ENCODE measurements around the gene SNX17. TPM values are rescaled to one million over a fixed set of nuclear protein-coding genes. Genes with fewer than 3 reads are reported as not detected.
"Not testable (repeated sequence)": the region's sequence is repeated elsewhere in the genome, so short reads cannot be mapped to it uniquely, and the experiment has no call there.

The SNX17 gene
- total RNA-seq, 2 experiments from 2014 or later = 113 to 116 TPM

DNA sequence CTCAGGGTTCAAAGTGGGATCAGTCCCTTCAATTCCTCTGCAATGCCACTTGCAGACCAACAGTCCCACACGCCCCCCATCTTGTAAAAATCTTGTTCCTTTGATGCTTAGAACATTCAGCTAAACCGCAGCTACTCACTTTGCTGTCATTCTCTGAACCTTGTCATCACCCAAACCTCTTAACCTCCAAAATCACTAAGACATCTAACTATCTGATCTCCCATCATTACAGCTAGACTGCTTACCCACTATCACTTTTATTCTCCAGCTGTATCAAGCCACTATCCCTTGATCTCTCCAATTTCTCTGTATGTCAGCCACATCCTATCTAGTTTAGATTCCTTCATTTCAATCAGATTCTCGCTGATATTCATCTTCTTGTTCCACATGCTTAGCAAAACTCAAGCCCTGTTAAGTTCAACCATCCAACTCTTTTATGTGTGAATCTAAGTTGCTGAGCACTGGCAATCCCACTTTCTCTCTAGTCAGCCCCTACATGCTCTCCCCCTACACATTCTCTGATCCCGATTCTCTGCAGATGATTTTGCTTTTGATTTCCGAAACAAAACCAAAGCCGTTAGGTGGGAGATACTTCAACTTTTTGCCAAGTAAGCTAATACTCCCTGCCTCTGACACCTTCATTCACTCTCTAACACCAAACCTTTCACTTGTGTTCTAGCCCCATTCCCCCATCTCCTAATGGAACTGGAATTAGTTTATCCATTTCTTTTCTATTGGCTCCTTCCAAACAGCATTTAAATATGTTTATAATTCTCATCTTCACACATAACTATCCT lies 18.4 kb upstream of the SNX17 start:
- Mint-ChIP-seq H3K27me3 (no peaks in the 10 kb centered on the region), H3K36me3 (peaks cover 14% of the 10 kb centered on the region), H3K9me3 (no peaks in the 10 kb centered on the region), H3K4me3 (peak overlapping the region; percentile 35), H3K4me1 (peaks cover 30% of the 10 kb centered on the region), H3K27ac (peak overlapping the region; percentile 64)
- POLR2A ChIA-PET = interaction anchor here (1.0 to 2.9 kb wide), 6 partner anchors 10 to 276 kb away, joined by 3 to 9 read pairs (median 4); partner anchors contain the start of genes MPV17, PPM1G and ZNF513
- DNase-seq = no peak
- peak; percentile 27 for ATAC-seq (ENCODE audit: low read depth)

DNA sequence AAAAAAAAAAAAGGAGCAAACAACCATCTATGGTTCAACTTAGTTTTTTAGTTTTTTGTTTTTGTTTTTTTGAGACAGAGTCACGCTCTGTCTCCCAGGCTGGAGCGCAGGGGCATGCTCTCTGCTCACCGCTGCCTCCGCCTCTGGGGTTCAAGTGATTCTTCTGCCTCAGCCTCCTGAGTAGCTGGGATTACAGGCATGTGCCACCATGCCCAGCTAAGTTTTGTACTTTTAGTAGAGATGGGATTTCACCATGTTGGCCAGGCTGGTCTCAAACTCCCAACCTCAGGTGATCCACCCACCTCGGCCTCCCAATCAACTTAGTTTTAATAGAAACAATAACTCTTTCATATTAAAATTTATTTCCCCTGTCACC lies 17.0 kb upstream of the SNX17 start:
- POLR2A ChIA-PET = interaction anchor here (0.6 to 2.9 kb wide), 5 partner anchors 16 to 60 kb away, joined by 4 to 9 read pairs (median 6); partner anchors contain the start of genes EIF2B4, MPV17, PPM1G and SNX17
- not testable (repeated sequence) for H3K27ac Mint-ChIP-seq; H3K9me3 Mint-ChIP-seq; ATAC-seq (ENCODE audit: low read depth); H3K27me3 Mint-ChIP-seq; H3K4me3 Mint-ChIP-seq; DNase-seq
- Mint-ChIP-seq H3K4me1 (peaks cover 38% of the 10 kb centered on the region), H3K36me3 (peaks cover 10% of the 10 kb centered on the region)

DNA sequence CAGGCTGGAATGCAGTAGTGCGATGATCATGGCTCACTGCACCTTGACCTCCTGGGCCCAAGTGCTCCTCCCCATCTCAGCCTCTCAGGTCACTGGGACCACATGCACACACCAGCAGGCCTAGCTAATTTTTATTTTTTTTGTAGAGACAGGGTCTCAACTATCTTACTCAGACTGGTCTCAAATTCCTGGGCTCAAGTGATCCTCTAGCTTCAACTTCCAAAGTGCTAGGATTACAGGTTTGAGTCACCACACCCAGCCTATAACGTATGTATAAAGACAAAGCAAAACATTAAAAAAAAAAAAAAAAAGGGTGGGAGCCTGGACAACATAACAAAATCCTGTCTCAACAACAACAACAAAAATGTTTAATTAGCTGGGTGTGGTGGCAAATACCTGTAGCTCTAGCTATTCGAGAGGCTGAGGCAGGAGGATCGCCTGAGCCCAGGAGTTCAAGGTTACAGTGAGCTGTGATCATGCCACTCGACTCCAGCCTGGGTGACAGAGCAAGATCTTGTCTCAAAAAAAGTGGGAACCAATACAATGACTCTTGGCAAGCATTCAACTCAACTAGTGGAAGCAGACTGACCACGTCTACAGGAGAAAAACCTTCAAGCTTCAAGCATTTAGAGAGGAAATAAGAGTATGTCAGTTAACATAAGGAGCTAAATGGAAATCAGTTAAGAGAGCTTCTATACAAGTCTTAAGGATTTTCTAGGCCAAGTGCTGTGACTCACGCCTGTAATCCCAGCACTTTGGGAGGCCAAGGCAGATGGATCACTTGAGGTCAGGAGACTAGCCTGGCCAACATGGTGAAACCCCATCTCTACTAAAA lies 16.4 kb upstream of the SNX17 start:
- DNase-seq (no peak), ATAC-seq (ENCODE audit: low read depth) (no peak)
- Mint-ChIP-seq H3K27me3 (no peaks in the 10 kb centered on the region), H3K27ac (peak overlapping the region; percentile 52), H3K4me1 (peaks cover 41% of the 10 kb centered on the region), H3K36me3 (peaks cover 13% of the 10 kb centered on the region), H3K9me3 (no peaks in the 10 kb centered on the region), H3K4me3 (peak overlapping the region; percentile 51)
- POLR2A ChIA-PET = interaction anchor here (0.6 to 2.9 kb wide), 8 partner anchors 8 to 309 kb away, joined by 3 to 9 read pairs (median 4); partner anchors contain the start of genes EIF2B4, MPV17, PPM1G and SNX17

DNA sequence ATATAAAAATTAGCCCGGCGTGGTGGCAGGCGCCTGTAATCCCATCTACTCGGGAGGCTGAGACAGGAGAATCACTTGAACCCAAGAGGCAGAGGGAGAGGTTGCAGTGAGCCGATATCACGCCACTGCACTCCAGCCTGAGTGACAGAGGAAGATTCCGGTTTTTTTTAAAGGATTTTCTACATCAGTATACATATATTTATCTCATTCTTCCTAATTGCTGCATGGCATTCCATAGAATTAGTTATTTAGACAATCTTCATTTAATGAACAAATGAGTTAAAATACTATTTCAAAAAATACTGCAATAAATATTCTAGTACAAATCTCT lies 15.9 kb upstream of the SNX17 start:
- H3K4me1 Mint-ChIP-seq = peaks cover 41% of the 10 kb centered on the region
- no peak for DNase-seq
- H3K4me3 Mint-ChIP-seq = peak overlapping the region; percentile 51
- peaks cover 11% of the 10 kb centered on the region for H3K36me3 Mint-ChIP-seq
- no peaks in the 10 kb centered on the region for H3K9me3 Mint-ChIP-seq
- no peak overlapping the region for H3K27ac Mint-ChIP-seq
- H3K27me3 Mint-ChIP-seq = no peaks in the 10 kb centered on the region
- POLR2A ChIA-PET = interaction anchor here (0.6 to 2.9 kb wide), 6 partner anchors 9 to 309 kb away, joined by 3 to 9 read pairs (median 4); partner anchors contain the start of genes EIF2B4, MPV17, PPM1G and SNX17
- no peak for ATAC-seq (ENCODE audit: low read depth)

DNA sequence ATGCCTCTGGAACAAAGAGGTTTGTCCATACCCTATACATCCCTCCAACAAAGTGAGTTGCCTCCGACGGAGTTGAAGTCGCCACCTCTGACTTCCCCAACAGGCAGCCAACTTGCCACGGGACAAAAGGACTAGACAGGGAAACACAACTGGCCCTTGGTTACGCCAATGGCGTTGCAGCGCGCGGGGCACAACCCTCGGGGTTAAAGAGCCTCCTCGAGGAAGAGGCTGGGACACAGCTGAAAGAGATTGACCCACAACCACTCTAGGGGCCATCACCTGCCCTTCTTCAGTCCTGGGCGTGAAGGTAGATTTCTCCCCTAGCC lies 14.4 kb upstream of the SNX17 start:
- POLR2A ChIA-PET = interaction anchor here (1.0 to 2.9 kb wide), 6 partner anchors 10 to 73 kb away, joined by 4 to 48 read pairs (median 11); partner anchors contain the start of genes EIF2B4, MPV17, NRBP1 and PPM1G
- ATAC-seq (ENCODE audit: low read depth) (peak; percentile 43), DNase-seq (no peak)
- Mint-ChIP-seq H3K4me3 (peak overlapping the region; percentile 97), H3K4me1 (peaks cover 37% of the 10 kb centered on the region), H3K36me3 (peaks cover 9% of the 10 kb centered on the region), H3K27ac (peak overlapping the region; percentile 99), H3K27me3 (no peaks in the 10 kb centered on the region), H3K9me3 (no peaks in the 10 kb centered on the region)

DNA sequence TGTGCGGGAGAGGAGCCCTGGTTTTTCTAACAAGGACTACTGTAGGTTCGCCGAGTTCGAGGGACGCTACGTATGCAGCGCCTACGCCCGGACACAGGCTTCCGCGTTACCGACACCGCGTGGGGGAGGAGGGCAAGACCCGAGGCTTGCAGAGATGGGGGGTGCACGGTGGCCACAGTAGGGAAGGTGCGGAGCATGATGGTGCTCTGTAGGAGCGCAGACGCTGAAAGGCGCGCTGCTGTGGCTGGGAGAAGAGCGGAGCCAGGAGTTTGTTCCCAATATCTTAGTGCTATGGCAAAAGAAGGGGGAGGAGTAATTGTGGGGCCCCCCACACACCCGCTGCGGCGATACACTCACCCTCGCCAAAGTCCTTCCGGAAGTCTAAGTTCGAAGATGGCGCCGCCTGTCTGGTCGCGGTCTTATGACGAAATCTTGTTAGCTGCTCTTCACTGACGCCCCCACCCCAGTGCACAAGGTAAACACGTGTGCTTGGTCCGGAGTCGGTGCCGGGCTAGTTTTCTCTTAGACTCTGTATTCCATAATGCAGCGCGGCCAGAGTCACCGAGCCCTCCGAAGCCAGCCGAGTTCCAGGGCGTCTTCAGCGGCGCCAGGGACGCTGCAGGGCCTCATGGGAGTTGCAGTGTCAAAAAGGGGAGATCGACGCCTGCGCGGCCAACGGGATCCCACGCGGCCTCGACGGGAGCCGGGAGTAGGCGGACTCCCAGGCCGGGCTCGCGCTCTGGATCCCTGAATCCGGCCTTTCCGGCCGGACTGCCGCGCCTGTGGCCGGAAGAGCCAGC lies 13.8 kb upstream of the SNX17 start, which contains the start of gene GTF3C2:
GTF3C2 (minus strand) TSS at position 383 of the 800 bp plus-strand sequence. CDS start 13,210 bp downstream, outside the sequence.
- peaks cover 34% of the 10 kb centered on the region for H3K4me1 Mint-ChIP-seq
- peak within 1 kb of the TSS; percentile 97 for H3K4me3 Mint-ChIP-seq
- ATAC-seq (ENCODE audit: low read depth) (peak; percentile 80), DNase-seq (peak; percentile 88)
- H3K27me3 Mint-ChIP-seq = no peaks in the 10 kb centered on the region
- peaks cover 9% of the 10 kb centered on the region for H3K36me3 Mint-ChIP-seq
- POLR2A ChIA-PET = interaction anchor here (0.7 to 2.9 kb wide), 8 partner anchors 9 to 306 kb away, joined by 3 to 48 read pairs (median 8); partner anchors contain the start of genes EIF2B4, MPV17, NRBP1 and PPM1G
- H3K9me3 Mint-ChIP-seq = no peaks in the 10 kb centered on the region
- H3K27ac Mint-ChIP-seq = peak within 1 kb of the TSS; percentile 99

DNA sequence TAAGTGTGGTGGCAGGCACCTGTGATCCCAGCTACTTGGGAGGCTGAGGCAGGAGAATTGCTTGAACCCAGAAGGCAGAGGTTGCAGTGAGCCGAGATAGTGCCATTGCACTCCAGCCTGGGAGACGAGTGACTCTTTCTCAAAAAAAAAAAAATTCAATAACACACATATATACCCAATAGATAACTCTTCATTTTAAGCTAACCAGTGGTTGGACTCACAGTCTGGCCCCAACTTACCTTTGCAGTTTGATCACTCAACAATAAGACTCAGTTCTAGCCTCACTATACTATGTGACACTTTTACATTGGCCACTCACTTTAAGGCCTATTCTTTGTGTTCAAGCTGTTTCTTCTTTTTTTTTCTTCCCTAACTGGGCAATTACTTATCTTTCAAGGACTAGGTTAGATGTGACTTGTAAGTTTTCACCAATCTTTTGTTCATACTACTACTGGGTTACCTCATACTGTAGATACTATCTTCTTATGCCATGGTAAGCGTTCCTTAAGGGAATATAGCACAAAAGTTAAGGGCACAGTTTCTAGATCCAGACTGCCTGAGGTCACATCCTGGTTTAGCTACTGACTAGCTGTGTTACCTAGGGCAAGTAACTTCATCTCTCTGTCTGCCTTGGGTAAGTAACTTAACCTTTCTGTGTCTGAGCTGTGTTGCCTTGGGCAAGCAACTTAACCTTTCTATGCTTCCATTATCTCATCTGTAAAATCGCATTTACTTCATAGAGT lies 7.6 kb upstream of the SNX17 start:
- H3K9me3 Mint-ChIP-seq = no peaks in the 10 kb centered on the region
- peaks cover 11% of the 10 kb centered on the region for H3K4me1 Mint-ChIP-seq
- DNase-seq = no peak
- peaks cover 16% of the 10 kb centered on the region for H3K36me3 Mint-ChIP-seq
- ATAC-seq (ENCODE audit: low read depth) = no peak
- no peak overlapping the region for H3K4me3 Mint-ChIP-seq
- H3K27ac Mint-ChIP-seq = peak overlapping the region; percentile 1
- H3K27me3 Mint-ChIP-seq = no peaks in the 10 kb centered on the region
- POLR2A ChIA-PET = interaction anchor here (0.7 to 1.4 kb wide), 2 partner anchors 11 to 455 kb away, joined by 3 to 4 read pairs; no protein-coding TSS in a partner anchor

DNA sequence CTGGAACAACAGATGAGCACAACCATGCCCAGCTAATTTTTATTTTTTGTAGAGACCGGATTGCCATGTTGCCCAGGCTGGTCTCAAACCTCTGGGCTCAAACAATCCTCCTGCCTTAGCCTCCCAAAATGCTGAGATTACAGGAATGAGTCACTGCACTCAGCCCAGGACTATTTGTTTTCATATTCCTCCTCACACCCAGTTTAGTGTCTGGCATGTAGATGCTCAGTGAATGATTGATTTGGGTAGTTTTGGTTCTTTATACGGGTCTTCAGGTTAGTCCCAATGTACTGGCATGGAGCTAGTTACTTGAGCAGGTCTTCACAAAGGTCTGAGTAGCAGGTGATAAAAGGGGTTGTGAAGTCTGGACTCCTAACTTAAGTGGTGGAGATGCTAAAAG lies 6.5 kb upstream of the SNX17 start:
- no peaks in the 10 kb centered on the region for H3K27me3 Mint-ChIP-seq
- H3K4me1 Mint-ChIP-seq = peaks cover 10% of the 10 kb centered on the region
- peaks cover 16% of the 10 kb centered on the region for H3K36me3 Mint-ChIP-seq
- H3K9me3 Mint-ChIP-seq = no peaks in the 10 kb centered on the region
- ATAC-seq (ENCODE audit: low read depth) (no peak), DNase-seq (no peak)
- H3K27ac Mint-ChIP-seq = no peak overlapping the region
- POLR2A ChIA-PET = interaction anchor here (1.0 kb wide), 1 partner anchor 16 kb away, joined by 4 read pairs; the partner anchor contains the start of gene ZNF513
- no peak overlapping the region for H3K4me3 Mint-ChIP-seq

DNA sequence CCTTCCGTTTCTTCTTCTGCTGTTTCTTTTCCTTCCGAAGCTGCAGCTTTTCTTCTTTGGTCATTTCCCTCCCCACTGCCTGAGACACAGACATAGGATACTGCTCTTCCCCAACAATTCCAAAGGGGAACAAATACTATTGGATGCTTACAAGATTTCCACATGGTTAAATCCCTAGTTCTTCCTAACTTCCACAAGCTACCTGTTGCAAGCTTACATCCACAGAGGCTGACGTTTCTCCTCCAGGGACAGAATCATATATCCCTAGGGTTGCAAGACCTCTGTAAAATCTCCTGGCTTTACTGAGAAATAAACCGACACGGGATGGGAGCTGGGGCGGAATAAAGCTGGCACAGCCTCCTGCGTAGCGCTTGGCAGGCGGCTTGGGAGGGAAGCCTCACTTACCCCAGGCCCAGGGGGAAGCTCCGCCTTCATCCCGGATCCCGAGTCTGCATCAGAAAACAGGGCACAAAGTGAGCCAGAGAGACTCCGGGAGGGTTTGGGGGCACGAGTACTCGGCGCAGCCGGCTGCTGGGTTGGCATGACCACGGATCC lies 868 bp upstream of the SNX17 start:
- H3K4me1 Mint-ChIP-seq = peaks cover 35% of the 10 kb centered on the region
- no peak for ATAC-seq (ENCODE audit: low read depth)
- H3K9me3 Mint-ChIP-seq = no peaks in the 10 kb centered on the region
- H3K27ac Mint-ChIP-seq = peak overlapping the region; percentile 96
- DNase-seq = no peak
- no peaks in the 10 kb centered on the region for H3K27me3 Mint-ChIP-seq
- peaks cover 34% of the 10 kb centered on the region for H3K36me3 Mint-ChIP-seq
- POLR2A ChIA-PET = interaction anchor here (1.0 to 5.4 kb wide), 9 partner anchors 9 to 158 kb away, joined by 3 to 55 read pairs (median 15); partner anchors contain the start of genes ATRAID, GTF3C2, MPV17 and NRBP1
- peak overlapping the region; percentile 100 for H3K4me3 Mint-ChIP-seq

DNA sequence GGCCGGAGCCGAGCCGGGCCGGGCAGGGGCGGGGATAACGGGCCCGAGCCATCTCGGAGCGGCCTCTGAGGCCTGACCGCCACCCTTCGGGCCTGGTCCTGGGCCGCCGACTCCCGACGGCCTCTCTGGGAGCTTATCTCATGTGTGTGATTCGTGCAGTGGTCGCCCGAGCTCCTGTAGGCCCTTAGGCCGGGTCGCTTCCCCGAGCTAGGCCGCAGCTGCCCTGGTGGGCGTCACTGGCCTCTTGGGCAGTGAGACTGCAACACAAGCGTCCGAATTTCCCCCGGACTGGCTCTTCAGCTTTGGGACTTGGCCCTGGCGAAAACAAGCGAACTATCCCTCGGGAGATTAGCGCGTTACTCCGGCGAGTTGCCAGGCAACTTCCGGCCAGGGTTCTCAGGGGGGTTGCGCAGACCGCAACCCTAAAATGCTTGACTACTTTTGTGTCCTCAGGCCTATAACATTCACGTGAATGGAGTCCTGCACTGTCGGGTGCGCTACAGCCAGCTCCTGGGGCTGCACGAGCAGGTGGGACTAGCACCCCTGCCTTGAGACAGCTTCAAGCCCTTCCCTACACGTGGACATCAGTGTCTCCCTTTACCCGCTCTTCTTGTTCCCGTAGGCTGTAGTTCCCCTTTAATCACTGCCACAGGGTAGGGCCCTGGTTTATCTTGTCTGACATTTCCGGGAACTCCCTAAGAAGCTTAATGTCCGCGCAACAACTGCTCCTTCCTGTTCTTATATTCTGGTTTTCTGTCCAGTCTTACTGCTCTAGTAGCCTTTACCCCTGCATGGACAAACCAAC lies 602 bp downstream of the SNX17 start:
- Mint-ChIP-seq H3K4me3 (peak overlapping the region; percentile 100), H3K9me3 (no peaks in the 10 kb centered on the region), H3K4me1 (peaks cover 35% of the 10 kb centered on the region), H3K27ac (peak overlapping the region; percentile 98), H3K27me3 (no peaks in the 10 kb centered on the region), H3K36me3 (peaks cover 35% of the 10 kb centered on the region)
- DNase-seq (no peak), ATAC-seq (ENCODE audit: low read depth) (peak; percentile 11)
- POLR2A ChIA-PET = interaction anchor here (0.7 to 5.4 kb wide), 9 partner anchors 9 to 293 kb away, joined by 3 to 55 read pairs (median 15); partner anchors contain the start of genes GTF3C2, MPV17, NRBP1 and PPM1G

DNA sequence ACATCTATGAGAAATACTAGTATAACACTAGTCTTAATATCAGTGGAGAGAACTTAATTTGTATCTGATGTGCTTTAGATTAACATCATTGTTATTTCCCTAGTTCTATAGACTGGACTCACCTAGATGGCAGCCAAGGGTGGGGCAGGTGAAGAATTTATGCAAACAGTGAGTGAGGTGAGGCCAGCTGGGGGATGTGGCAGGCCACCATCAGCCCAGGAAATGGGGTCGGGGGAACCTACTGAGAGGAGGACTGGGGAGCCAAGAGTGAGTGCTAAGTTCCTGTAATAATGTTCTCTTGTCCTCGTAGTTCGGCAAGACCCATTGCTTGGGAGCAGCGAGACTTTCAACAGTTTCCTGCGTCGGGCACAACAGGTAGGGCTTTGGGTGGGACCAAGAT lies 2.5 kb downstream of the SNX17 start:
- Mint-ChIP-seq H3K4me3 (peak overlapping the region; percentile 100), H3K27ac (peak overlapping the region; percentile 98), H3K27me3 (no peaks in the 10 kb centered on the region), H3K9me3 (no peaks in the 10 kb centered on the region), H3K36me3 (peaks cover 32% of the 10 kb centered on the region), H3K4me1 (peaks cover 36% of the 10 kb centered on the region)
- ATAC-seq (ENCODE audit: low read depth) = no peak
- peak; percentile 44 for DNase-seq
- POLR2A ChIA-PET = interaction anchor here (4.1 to 4.6 kb wide), 2 partner anchors 16 to 56 kb away, joined by 25 to 48 read pairs; partner anchors contain the start of genes GTF3C2 and NRBP1

Measured in activated naive CD8-positive, alpha-beta T cell treated with anti-CD3 and anti-CD28 coated beads, Interleukin-2, amount 10 ng/mL, durations not matched to agents 7 days and 5 days (primary cell).